Activated CD4-positive, alpha-beta T cell treated with anti-CD3 and anti-CD28 coated beads, Interleukin-2, Interleukin-6, amounts not matched to agents 100 ng/mL and 50 ng/mL, durations not matched to agents 16 hours and 8 hours (primary cell): Measurements from ENCODE around the gene GAL3ST3.
A peak's percentile ranks its signal among the peaks of the same experiment; 100 is the strongest.
"Not testable (repeated sequence)": the region's sequence is repeated elsewhere in the genome, so short reads cannot be mapped to it uniquely, and the experiment has no call there.

Experiments used
- DNase-seq: peaks from one replicate; pipeline ENCODE4 v3.0.0-alpha.2; 2020

Gene GAL3ST3, protein sequence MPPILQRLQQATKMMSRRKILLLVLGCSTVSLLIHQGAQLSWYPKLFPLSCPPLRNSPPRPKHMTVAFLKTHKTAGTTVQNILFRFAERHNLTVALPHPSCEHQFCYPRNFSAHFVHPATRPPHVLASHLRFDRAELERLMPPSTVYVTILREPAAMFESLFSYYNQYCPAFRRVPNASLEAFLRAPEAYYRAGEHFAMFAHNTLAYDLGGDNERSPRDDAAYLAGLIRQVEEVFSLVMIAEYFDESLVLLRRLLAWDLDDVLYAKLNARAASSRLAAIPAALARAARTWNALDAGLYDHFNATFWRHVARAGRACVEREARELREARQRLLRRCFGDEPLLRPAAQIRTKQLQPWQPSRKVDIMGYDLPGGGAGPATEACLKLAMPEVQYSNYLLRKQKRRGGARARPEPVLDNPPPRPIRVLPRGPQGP

DNA sequence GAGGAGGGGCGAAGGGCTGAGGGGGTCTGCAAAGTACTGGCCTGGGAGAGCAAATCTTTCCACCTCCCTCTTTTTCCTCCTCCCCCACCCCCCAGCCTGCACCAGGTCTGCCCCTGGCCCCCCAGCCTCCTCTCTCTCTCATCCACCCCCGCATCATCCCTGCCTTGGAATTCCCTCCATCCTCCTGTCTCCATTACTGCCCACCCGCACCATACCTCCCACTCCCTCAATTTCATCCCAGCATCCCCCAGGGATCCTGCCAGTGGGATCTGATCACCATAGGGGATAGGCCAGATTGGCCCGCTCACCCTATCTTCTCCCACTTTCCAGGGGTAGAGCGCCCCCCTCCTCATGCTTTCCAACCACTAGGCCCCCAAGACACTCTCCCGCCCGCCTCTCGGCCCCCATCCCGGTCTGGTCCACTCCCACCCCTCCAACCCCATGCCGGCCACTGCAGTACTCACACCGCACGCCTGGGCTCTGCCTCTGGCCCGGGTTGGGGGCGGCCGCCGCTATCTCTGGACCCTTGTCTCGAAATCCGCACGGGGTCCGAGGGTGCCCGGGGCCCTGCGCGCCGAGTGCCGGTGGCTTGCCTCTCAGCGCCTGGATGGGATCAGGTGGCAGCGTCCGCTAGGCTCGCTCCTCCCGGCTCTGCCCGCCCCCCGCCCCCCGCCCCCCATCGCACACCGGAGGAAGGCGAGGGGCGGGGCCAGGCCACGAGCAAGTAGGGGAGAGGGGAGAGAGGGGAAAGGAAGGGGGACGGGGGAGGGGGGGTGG, at the start of gene GAL3ST3:
Gene GAL3ST3, minus strand, starts transcription at position 615 of the 777 bp plus-strand sequence. CDS start 3,746 bp downstream, outside the sequence.
- no peak for DNase-seq

DNA sequence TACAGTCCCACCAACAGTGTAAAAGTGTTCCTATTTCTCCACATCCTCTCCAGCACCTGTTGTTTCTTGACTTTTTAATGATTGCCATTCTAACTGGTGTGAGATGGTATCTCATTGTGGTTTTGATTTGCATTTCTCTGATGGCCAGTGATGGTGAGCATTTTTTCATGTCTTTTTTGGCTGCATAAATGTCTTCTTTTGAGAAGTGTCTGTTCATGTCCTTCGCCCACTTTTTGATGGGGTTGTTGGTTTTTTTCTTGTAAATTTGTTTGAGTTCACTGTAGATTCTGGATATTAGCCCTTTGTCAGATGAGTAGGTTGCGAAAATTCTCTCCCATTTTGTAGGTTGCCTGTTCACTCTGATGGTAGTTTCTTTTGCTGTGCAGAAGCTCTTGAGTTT, 43.2 kb upstream of the GAL3ST3 start:
- not testable (repeated sequence) for DNase-seq

DNA sequence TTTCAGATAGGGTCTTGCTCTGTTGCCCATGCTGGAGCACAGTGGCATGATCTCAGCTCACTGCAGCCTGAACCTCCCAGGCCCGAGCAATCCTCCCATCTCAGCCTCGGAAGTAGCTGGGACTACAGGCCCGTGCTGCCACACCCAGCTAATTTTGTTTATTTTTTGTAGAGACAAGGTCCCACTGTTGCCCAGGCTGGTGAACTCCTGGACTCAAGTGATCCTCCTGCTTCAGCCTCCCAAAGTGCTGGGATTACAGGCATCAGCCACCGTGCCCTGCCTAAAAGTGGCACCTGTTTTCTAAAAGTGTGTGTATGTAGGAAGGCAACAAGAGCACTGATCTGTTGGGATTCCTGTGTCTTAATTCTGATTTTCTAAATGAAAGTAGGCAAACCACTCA, 41.3 kb upstream of the GAL3ST3 start:
- no peak for DNase-seq

DNA sequence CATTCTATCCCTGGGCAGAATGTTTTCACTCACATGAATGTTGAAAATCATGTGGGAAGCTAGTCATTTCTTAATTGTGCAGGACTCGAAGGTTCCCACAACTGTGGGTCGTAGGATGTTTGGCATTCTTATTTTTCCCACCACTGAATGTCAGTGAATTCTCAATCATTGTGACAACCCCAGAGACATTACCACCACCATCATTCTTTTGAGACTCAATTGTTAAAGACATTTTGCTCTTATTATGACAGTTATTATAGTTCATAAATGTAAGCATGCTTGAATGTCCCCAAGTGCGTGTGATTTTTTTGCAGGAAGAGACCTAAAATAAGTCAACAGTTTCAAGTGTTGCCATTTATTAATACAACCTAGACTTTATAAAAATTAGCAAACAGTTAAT, 40.1 kb upstream of the GAL3ST3 start:
- DNase-seq: no peak

DNA sequence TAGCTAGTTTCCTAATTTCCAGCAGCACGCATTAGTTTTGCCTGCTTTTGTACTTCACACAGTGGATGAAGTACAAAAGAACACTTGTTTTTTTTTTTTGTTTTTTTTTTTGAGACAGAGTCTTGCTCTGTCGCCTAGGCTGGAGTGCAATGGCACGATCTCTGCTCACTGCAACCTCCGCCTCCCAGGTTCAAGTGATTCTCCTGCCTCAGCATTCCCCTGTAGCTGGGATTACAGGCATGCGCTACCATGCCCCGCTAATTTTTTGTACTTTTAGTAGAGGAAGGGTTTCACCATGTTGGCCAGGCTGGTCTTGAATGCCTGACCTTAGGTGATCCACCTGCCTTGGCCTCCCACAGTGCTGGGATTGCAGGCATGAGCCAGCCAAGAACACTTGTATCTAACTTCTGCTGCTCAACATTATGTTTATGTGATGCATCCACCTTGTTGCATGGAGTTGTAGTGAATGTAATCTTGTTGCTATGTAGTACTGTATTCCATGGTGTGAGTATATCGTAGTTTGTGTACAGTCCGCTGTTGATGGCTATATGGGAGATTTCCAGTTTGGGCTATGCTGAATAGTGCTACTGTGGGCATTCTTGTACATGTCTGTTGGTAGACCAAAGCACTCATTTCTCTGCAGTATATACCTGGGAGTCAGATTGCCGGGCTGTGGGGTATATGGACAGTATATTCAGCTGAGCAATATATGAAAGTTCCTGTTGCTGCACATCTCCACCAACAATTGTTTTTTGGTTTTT, 38.4 kb upstream of the GAL3ST3 start:
- no peak for DNase-seq

DNA sequence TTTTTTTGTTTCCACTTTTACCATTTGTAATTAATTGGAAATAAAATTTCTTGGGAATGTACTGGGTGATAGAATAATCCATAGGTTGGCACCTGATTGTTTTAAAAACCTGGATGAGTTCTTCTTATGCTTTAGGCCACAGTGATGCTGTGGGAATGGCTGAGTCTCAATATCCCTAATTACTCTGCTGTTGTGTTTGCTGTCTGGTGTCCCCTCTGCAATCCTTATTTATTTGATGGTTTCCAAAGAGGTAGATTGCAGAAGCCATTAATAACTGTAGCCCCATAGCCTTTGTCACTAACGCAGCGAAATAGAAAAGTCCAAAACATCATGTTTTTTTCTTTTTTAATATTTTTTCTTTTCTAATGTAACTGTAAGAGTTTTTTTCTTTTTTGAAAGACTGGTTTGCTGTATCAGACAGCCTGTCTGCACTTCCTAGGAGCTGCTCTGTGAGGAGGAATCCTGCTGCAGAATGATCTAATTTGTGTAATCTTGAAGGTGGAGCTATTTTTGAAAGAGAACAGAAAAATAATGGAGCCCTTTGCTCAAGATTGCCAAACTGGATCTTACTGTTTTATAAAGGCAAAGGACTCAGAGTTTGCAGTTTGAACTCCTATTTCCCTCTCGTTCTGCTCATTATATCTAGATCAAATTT, 36.0 kb upstream of the GAL3ST3 start:
- no peak for DNase-seq

DNA sequence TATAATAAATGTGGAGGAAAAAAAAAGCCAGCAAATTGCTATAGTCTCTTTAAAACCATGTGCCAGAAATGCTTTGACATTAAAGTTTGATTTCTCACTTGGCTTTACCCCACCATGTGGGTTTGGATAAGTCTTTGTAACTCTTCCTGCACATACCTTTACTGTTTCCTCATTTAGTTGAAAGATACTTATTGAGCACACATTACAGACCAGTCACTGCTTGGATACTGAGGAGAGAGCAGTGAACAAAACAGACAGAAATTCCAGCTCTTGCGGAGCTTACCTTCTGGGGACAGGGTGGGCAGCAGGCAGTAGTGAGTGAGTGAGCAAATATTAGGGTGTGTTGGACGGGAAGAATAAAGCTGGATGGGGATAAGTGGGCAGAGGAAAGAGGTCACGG, 34.8 kb upstream of the GAL3ST3 start:
- DNase-seq: no peak

DNA sequence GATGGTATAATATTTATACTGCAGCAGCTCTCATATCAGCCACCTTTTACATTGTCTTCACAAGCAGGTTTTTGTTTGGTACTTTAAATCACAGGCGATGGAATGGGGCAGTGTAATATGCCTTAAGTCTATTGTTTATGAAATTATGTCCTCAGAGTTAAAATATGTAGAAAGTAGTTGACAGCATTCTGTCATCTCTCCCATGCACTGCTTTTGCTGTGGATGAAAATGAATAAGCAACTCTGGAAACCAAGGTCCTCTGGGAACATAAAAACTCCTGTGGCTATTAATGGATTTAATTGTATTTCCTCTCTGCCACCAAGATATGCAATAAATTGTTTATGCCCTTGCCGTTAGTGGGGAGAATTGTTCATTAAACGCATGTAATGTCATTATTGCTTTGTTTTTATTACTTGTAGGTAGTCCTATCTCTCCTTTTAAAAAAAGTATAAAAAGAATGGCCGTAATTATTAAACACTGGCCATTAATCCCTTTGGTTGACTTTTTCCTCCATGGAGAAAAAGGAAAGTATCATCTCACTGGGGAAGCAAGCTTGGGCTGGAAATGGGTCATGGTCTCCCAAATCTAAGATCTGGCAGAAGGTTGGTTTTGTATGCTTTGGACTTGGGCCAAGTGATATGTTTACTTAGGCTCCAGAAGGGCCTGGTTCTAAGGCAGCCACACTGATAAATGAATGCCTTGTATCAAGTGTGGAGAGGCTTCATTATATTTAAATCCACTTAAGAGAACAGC, 34.2 kb upstream of the GAL3ST3 start:
- no peak for DNase-seq

DNA sequence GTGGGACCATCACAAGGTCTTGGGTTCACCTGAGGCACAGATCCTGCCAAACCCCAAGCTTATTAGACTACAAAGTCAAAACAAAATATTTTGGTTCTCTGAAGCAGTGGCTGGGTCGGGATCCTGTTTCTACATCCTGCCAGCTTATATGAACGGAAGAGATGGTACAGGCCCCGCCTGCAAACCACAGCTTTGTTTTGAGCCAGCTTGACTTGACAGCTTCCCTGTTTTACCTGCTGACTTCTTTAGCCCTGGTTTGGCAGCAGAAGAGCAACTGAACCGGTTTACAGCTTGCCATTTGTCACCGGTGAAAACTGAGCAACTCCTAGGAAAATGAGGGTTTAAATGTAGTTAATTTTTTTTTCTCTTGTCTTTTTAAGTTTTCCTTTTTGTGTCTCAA, 32.5 kb upstream of the GAL3ST3 start:
- DNase-seq: peak; percentile 77

DNA sequence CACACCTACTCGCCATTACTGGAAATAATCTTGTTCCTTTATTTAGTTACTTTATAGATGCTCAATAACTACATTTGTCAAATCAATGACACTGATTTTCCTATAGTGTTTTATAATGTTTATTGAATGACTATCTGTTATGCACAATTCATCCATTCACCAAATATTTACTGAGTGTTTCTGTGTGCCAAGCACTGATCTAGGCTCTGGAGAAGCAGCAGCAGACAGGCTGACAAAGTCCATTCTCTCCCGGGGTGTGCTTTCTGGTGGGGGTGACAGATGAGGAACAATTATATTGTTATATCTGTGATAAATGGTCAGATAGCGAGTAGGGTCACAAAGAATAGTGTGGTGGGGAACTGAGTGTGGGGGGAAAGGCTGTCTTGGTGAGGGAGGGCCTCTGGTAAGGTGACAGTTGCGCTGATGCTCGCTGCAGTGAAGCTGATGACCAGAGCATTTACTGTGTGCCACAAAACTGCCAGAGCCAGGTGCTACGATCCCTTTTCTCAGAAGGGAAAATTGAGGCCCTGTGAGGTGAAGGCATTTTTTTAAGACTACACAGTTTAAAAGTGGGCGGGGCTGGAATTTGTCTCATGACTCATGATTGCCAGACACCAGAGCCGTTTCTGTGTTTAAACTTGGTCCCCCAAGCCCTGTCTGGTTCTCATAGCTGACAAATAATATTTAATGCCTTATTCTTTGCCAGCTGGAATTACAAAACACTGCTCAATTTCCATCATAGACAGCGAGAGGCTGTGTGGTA, 31.3 kb upstream of the GAL3ST3 start:
- DNase-seq: peak; percentile 60

DNA sequence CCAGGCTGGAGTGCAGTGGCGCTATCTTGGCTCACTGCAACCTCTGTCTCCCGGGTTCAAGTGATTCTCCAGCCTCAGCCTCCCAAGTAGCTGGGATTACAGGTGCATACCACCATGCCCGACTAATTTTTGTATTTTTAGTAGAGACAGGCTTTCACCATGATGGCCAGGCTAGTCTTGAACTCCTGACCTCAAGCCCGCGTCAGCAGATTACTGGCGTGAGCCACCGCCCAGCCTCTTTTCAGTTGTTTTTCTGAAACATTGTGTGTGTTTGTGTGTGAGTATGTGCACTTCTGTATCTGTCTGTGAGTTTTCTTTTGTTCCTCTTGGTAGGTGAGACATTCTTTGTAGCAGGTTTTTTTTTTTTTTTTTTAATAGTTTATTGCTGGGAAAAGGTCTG, 30.0 kb upstream of the GAL3ST3 start:
- DNase-seq: not testable (repeated sequence)

DNA sequence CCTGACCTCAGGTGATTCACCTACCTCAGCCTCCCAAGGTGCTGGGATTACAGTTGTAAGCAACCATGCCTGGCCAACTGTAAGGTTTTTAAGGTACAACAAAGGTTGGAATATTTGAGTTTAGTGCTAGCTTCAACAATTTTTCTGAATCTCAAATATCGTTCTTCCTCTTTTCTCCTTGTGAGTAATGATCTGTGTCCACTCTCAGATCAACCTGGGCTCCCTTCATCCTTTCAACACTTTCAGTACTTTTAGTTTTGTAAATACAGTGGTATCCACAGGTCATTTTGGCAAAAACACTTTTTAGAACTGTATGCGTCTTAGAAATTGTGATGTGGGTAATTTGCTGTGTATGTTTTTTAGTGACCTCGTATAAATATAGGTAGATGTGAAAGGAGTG, 29.0 kb upstream of the GAL3ST3 start:
- DNase-seq: no peak

DNA sequence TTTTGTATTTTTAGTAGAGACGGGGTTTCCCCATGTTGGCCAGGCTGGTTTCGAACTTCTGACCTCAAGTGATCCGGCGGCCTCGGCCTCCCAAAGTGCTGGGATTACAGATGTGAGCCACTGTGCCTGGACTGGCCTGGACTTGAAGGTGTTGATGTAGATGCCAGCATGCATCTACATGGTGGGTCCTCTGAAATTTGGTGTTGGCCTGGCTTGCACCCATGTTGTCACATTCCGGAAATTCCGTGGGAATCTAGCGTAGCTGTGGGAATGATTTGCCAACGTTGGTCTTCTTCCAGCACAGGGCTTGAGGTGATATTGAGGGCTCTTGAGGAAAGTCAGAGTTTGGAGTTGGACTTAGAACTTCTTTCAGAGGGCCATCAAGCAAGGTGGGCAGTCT, 27.6 kb upstream of the GAL3ST3 start:
- no peak for DNase-seq

DNA sequence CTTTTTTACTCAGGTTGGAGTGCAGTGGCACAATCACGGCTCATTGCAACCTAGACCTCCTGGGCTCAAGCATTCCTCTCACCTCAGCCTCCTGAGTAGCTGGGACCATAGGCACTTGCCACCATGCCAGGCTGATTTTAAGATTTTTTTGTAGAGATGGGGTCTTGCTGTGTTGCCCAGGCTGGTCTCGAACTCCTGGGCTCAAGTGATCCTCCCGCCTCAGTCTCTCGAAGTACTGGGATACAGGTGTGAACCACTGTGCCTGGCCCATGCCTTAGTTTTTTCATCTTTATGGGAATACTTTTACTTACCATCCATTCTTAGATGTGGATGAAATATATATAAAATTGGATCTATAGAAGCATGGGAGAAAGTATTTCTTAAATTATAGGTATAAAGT, 26.3 kb upstream of the GAL3ST3 start:
- DNase-seq: no peak

DNA sequence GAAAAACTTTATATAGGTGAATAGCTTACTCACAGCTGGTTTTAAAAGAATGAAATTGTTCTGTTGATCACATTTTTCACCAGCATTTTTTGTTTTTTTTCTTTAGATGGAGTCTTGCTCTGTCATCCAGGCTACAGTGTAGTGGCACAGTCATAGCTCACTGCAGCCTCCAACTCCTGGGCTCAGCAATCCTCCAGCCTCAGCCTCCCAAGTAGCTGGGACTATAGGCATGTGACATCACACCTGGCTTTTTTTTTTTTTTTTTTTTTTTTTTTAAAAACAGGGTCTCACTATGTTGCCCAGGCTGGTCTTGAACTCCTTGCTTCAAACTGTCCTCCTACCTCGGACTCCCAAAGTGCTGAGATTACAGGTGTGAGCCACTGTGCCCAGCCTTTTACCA, 24.7 kb upstream of the GAL3ST3 start:
- DNase-seq: no peak

DNA sequence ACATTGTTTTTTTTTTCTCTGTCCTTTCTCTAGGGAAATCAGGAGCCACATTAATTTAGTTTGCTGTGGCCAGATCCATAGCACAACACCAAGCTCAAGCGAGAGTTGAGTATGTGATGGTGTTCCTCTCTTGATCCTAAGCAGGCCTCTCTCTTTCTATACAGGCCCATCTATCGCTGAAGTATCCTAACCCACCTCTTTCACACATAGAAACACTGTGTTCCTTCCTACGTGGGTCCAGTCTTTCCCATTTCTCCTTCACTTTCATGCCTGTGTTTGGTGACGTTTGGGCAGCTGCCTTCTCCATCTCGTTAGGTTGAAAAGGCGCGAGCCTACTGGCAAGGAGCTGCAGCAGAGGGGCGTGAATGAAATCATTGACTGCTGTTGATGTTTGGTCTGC, 23.6 kb upstream of the GAL3ST3 start:
- DNase-seq: no peak

DNA sequence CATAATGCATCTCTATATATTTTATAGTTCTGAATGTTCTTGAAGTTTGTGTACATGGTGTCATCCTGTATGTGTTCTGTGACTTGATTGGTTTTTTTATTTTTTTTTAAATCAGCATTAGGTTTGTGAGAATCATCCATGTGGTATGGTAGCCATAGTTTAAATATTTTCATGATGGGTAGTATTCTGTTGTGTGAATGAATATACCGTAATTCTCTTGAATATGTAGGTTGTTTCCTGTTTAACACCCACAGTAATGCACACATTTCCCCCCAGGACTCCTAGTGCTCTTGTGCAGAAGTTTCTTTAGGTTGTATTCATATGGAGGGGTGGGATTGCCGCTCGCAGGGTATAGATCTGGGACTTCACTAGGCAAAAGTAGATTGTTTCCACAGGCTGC, 23.1 kb upstream of the GAL3ST3 start:
- no peak for DNase-seq

DNA sequence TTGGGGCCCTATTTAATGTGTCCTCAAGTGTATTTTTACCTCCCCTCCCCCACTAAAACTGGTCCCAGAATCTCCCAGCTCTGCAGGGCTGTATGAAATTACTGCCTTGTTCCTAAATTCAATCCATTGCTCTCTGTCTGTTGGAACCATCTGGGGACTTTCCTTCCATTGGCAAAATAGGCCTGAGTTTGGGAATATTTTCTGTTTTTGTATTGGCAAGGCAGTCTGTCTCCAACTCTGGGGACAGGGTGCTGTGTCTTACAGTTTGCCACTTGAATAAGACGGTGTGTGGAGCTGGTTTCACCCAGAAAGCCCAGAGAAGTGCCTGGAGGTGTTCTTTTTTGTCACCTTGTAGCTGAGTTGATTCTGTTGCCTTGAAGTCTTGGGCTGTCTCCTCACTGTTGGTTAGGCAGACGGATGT, 22.4 kb upstream of the GAL3ST3 start:
- DNase-seq: peak; percentile 36

DNA sequence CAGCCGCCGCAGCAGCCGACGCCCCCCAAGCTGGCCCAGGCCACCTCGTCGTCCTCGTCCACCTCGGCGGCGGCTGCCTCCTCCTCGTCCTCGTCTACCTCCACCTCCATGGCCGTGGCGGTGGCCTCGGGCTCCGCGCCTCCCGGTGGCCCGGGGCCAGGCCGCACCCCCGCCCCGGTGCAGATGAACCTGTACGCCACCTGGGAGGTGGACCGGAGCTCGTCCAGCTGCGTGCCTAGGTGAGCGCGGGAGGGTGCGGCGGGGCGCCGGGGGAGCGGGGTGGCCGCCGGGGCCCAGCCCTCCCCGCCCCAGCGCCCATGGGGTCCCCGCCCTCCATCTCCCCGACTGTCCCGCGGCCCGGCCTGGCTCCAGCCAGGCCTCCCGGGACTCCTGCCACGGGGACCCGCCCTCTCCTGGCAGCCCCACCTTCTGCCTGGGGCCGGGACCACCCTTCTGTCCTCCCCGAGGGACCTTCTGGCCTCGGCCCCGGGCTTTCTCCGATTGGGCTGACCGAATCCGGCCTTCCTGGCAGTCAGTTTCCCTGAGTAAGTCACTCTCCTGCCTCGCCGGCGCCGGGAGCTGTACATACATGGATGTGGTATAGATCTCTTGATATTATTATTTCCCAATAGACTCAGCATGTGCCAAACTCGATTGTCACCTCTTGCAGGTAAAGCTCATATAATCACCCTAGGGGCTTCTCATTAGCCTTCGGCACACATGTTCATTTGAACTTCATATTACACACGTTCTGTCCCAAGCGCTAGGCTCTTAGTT, 21.8 kb upstream of the GAL3ST3 start:
- DNase-seq: no peak
